Kidney capillary endothelial cell (primary cell): Measurements from ENCODE around the gene IGFBP4.

Experiments
- DNase-seq: peaks from one replicate; pipeline ENCODE4 v3.0.0-alpha.2; 2018; ENCODE audit warnings: low spot score

The IGFBP4 gene

GRCh38 chr17:40471846-40472732, 28.8 kb downstream of the IGFBP4 start:
- DNase-seq, result no peak

GRCh38 chr17:40472733-40473452, 29.6 kb downstream of the IGFBP4 start:
- DNase-seq, result no peak

DNA sequence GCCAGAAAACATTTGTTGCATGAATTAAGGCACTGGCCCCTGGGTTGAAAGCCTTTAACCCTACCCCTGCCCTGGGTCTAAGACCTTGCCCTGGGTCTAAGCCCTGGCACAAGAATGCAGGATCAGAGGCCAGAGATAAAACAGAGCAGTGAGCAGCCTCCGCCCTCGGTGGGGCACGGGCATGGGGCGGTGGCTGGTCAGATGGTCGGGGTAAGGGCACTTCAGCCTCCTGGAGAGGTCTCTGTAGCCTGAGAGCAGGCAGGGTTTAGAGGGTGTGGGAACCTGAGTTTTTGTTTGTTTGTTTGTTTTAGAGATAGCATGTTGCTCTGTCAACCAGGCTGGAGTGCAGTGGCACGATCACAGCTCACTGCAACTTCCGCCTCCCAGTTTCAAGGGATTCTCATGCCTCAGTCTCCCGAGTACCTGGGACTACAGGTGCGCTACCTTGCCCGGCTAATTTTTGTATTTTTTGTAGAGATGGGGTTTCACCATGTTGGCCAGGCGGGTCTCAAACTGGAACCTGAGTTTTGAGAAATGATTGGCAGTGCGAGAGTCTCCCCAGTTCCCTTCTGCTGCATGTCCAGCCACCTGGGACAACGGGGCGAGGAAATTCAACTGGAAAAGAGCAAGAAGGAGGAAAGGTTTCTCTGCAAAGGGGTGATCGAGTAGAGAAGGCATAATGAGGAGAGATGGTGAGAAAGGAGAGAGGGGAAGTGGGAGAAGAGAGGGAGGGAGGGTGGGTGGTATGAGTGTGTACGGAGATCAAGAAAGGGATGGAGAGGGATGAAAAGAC, 30.5 kb downstream of the IGFBP4 start:
- DNase-seq, result no peak

GRCh38 chr17:40474419-40475002, 31.3 kb downstream of the IGFBP4 start:
- no peak for DNase-seq

GRCh38 chr17:40475234-40475908, 32.1 kb downstream of the IGFBP4 start:
- no peak for DNase-seq

DNA sequence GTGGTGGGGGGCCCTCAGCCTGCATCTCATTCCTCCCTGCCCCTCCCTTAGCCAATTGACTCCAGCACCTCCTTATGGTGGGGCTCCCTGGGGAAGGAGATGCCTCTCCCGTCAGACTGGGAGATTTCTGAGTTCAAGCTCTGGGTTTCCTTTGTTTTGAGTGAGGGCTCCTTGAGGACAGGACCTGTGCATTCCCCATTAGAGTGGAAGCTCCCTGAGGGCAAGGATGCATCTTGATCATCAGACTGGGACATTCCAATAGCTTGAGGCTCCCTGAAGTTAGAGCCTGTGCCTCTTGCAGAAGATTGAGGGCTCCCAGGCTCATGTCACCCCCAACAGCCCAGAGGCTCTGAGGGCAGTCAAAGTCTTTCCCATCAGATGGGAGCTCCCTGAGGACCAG, 34.5 kb downstream of the IGFBP4 start:
- DNase-seq, result no peak

DNA sequence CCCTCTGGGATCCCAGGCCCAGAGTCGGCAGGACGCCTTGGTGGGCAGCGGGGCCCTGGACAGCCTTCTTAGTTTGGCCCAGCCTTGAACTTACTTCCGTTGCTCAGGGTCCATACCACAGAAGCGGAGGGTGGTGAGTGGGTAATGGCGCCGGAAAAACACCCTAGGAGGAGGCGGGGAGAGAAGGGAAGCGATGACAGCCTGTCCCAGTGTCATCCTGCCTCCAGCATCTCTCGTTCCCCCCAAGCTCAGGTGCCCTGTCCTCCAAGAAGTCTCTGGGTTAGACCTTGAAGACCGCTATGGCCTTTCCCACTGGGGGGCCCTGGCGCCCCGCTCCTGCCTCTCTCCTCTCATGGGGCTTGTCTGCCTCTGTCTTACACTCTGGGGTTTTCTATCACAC, 35.2 kb downstream of the IGFBP4 start:
- DNase-seq, result no peak

GRCh38 chr17:40479754-40480480, 36.7 kb downstream of the IGFBP4 start:
- no peak for DNase-seq

DNA sequence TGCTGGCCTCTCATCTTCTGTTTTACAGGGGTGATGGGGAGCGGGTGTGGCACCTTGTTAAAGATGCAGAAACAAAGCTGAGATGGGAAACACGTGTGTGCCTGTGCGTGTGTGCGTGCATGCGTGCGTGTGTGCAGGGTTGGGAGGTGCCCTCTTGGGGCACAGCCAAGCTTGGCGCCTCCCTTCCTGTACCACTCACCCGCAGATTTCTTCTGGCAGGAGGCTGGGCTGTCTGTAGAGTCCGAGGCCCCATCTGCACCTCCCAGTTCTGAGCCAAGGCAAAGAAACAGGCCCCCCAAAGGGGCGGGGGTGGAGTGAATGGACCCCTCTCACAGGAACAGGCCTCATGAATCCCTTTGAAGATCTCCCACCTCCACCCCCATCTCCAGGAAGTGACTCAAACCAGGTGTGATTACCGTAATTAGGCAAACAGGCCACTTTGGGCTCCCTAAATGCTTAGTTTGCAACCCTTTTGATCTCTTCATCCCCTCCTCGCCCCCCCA, 37.3 kb downstream of the IGFBP4 start:
- peak; percentile 47 for DNase-seq

GRCh38 chr17:40481106-40481505, 37.9 kb downstream of the IGFBP4 start:
- no peak for DNase-seq

DNA sequence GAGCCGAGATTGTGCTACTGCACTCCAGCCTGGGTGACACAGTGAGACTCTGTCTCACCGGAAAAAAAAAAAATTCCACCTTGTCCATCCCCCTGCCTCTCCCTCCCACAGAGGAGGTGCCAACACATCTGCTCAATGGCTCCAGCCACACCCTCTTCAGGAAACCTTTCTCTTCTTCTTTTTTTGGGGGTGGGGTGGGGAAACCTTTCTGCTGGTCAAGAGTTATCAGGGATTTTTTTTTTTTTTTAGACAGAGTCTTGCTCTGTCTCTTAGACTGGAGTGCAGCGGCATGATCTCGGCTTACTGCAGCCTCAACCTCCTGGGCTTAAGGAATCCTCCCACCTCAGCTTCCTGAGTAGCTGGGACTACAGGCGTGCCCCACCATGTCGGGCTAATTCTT, 39.5 kb downstream of the IGFBP4 start:
- DNase-seq, result no peak

DNA sequence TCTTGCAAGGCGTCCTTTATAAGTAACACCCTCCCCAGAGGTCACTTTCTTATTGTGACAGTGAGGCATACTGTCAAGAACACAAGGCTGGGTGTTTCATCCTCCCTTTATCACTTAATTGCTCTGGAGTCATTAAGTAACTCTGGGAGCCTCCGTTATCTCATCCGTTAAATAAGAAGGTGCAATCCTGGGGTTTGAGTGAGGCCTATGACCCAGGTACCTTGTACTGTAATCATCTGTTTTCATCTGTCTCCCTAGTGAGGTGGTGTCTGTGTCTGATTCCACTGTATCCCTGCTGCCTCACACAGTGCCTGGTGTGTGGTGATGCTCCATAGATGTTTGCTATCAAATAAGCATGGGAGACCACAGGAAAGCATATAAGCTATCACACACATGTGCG, 40.4 kb downstream of the IGFBP4 start:
- no peak for DNase-seq

DNA sequence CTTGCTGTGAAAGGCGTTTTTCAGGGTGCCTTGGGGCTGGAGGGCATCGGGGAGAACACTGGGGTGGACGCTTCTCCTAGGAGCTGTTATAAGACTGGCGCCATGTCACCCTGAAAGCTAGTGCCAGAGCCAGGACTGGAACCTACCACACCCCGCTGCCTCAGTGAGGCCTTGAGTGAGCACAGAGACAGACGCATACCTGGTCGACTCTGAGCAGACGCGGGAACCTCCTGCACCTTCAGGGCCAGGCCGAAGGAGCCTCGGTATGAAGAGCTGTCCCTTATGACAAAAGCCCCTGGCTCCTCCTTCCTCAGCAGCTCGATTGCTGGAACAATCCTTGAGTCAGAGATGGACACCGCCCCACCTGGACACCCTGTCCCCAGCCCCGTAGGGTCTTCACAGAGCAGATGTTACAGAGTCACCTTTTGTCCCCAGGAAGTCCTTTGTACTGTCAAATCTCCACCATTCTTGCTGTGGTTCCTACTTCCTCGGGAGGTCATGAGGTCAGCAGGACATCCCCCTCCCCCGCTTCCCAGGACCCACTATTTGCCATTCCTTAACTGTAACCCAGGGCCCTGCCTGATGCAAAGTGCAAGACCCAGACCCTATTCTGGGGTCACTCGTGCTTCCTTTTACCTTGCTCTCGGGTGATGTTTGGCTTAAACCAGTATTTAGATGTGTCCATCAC, 41.2 kb downstream of the IGFBP4 start:
- no peak for DNase-seq

DNA sequence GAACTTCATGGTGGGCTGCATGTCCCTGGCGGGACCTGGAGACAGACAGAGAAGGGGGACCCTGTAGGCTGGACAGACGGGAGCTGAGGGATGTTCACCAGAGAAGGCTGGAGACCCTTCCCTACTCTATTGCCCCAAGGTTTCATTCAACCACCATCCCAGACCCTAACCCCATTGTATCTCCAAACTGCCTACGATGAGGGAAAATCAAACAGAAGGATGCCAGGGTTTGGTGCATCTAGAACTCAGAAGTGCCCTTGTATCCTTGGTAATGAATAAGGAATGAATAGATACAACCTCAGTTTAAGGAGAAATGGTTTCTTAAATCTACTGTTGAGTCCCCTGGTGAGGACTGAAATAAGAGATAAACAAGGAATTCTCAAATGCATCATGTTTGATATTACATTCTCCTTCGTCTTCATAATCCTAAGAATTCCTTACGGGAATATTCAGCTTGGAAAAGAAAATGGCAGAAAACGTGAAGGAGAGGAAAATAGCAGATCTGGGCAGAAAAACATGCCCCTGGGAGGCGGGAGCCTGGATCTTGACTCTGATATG, 41.8 kb downstream of the IGFBP4 start:
- DNase-seq, result no peak

GRCh38 chr17:40485851-40486521, 42.7 kb downstream of the IGFBP4 start:
- DNase-seq, result peak; percentile 50

- no peak for DNase-seq
Observed at GRCh38 chr17:40486522-40487370, 43.5 kb downstream of the IGFBP4 start.

- no peak for DNase-seq
Observed at GRCh38 chr17:40487371-40488020, 44.2 kb downstream of the IGFBP4 start.
